ENCODE measurements around the gene OOEP. TPM values are rescaled to one million over a fixed set of nuclear protein-coding genes. Genes with fewer than 3 reads are reported as not detected.
A peak's percentile ranks its signal among the peaks of the same experiment; 100 is the strongest.

OOEP gene
- total RNA-seq, 1 donor from 2014 or later: not detected

- H3K36me3 Mint-ChIP-seq: no peaks in the 10 kb centered on the region
- Histone ChIP-seq H3K27me3 (no peaks in the 10 kb centered on the region), H3K27ac (no peak within 1 kb of the TSS), H3K4me2 (no peak within 1 kb of the TSS), H3K36me3 (no peaks in the 10 kb centered on the region), H3F3A (ENCODE audit: low read depth) (no peaks in the 10 kb centered on the region), H3K79me2 (ENCODE audit: low read depth) (no peaks in the 10 kb centered on the region), H4K20me1 (ENCODE audit: low read depth) (no peaks in the 10 kb centered on the region), H3K4me3 (no peak within 1 kb of the TSS), H3K4me1 (no peaks in the 10 kb centered on the region), H2AFZ (replicated peaks) (no peak within 1 kb of the TSS), H3K9me3 (ENCODE audit: low read depth) (no peaks in the 10 kb centered on the region), H3K9ac (no peak within 1 kb of the TSS)
- H3K27ac Mint-ChIP-seq: no peak within 1 kb of the TSS
- no peak for DNase-seq (ENCODE audit: low spot score)
- no peak within 1 kb of the TSS for H3K4me3 Mint-ChIP-seq
- no peaks in the 10 kb centered on the region for H3K9me3 Mint-ChIP-seq
- H3K27me3 Mint-ChIP-seq (ENCODE audit: insufficient read depth, low read depth): peaks cover 6% of the 10 kb centered on the region
- TF ChIP-seq EZH2 (IDR thresholded peaks at IDR 0.05): no peak
- TF ChIP-seq EZH2phosphoT487 (IDR thresholded peaks at IDR 0.05): no peak
- TF ChIP-seq, protein P1, sequence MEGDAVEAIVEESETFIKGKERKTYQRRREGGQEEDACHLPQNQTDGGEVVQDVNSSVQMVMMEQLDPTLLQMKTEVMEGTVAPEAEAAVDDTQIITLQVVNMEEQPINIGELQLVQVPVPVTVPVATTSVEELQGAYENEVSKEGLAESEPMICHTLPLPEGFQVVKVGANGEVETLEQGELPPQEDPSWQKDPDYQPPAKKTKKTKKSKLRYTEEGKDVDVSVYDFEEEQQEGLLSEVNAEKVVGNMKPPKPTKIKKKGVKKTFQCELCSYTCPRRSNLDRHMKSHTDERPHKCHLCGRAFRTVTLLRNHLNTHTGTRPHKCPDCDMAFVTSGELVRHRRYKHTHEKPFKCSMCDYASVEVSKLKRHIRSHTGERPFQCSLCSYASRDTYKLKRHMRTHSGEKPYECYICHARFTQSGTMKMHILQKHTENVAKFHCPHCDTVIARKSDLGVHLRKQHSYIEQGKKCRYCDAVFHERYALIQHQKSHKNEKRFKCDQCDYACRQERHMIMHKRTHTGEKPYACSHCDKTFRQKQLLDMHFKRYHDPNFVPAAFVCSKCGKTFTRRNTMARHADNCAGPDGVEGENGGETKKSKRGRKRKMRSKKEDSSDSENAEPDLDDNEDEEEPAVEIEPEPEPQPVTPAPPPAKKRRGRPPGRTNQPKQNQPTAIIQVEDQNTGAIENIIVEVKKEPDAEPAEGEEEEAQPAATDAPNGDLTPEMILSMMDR (IDR thresholded peaks at IDR 0.05): no peak
- H3K4me1 Mint-ChIP-seq: no peaks in the 10 kb centered on the region
Measured at GRCh38 chr6:73362358-73362757, 7.3 kb downstream of the OOEP start, which contains the start of gene KHDC3L. TSS of gene KHDC3L (plus strand) at chr6:73362658. CDS start at chr6:73362730, 72 bp downstream.

DNA sequence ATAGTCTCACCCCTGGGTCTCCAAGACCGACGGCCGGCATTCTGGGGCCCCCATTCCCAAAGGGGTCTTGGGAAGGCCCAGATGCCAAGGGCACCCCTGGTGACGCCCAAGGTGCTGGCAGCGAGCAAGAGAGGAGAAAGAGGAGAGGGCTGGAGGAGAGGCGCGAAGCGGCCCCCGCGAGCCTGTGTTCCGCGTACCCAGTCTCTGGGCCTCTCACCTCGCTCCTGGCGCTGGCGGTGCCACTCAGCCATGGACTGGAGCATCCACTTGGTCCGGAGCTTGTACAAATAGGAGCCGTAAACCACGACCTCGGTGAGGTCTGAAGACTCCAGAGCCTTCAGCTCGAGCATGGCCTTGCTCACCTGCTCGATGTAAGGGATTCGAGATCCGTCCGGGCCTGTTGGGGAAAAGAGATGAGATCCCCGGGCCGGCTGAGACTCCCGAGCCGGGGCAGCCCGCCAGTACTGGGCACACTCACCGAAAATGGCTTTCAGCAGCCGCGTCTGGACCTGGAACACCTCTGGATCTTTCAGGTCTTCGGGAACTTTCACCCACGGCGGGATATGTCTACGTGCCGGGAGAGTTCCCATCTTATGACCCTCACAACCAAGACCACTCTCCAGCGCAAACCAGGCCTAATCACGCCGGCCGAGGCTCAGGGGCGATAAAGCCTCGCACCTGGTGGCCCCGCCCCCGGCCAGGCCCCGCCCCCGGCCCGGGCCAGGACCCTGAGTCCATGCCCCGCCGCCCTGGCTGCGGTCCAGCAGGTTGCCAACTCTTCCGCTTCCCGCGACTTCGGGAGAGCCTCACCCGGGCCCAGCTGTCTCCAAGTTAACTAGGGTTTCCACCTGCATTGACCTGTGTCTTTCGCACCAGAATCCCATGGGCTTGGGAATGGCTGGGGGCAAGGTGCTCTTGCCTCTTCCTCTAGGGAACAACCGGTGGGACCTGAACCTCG is 15.8 kb downstream of the OOEP start, which contains the start of gene DPPA5:
Gene DPPA5 (minus strand): TSS at position 641 of the 958 bp plus-strand sequence. CDS start 51 bp downstream, at position 590.
- no peaks in the 10 kb centered on the region for H3F3A ChIP-seq (ENCODE audit: low read depth)
- H3K27me3 ChIP-seq: peaks cover 5% of the 10 kb centered on the region
- H3K27me3 Mint-ChIP-seq (ENCODE audit: insufficient read depth, low read depth): peaks cover 2% of the 10 kb centered on the region
- no peaks in the 10 kb centered on the region for H3K36me3 Mint-ChIP-seq
- H4K20me1 ChIP-seq (ENCODE audit: low read depth): no peaks in the 10 kb centered on the region
- no peaks in the 10 kb centered on the region for H3K36me3 ChIP-seq
- no peak within 1 kb of the TSS for H3K4me3 ChIP-seq
- H3K27ac Mint-ChIP-seq: no peak within 1 kb of the TSS
- no peaks in the 10 kb centered on the region for H3K9me3 ChIP-seq (ENCODE audit: low read depth)
- H3K9ac ChIP-seq: no peak within 1 kb of the TSS
- no peaks in the 10 kb centered on the region for H3K9me3 Mint-ChIP-seq
- H3K4me1 Mint-ChIP-seq: peaks cover 2% of the 10 kb centered on the region
- no peak within 1 kb of the TSS for H3K4me3 Mint-ChIP-seq
- no peak for DNase-seq (ENCODE audit: low spot score)
- no peaks in the 10 kb centered on the region for H3K79me2 ChIP-seq (ENCODE audit: low read depth)
- TF ChIP-seq, protein P1 (IDR thresholded peaks at IDR 0.05): no peak
- TF ChIP-seq EZH2 (IDR thresholded peaks at IDR 0.05): no peak
- TF ChIP-seq EZH2phosphoT487 (IDR thresholded peaks at IDR 0.05): no peak
- no peak within 1 kb of the TSS for H2AFZ ChIP-seq (replicated peaks)
- peaks cover 8% of the 10 kb centered on the region for H3K4me1 ChIP-seq
- no peak within 1 kb of the TSS for H3K27ac ChIP-seq
- H3K4me2 ChIP-seq: no peak within 1 kb of the TSS

GRCh38 chr6:73349311-73349710 is 20.4 kb downstream of the OOEP start:
- peak overlapping the region; percentile 16 for H3K4me2 ChIP-seq
- no peak for TF ChIP-seq EZH2phosphoT487 (IDR thresholded peaks at IDR 0.05)
- no peaks in the 10 kb centered on the region for H4K20me1 ChIP-seq (ENCODE audit: low read depth)
- Mint-ChIP-seq H3K36me3 (no peaks in the 10 kb centered on the region), H3K4me1 (peaks cover 2% of the 10 kb centered on the region), H3K27ac (no peak overlapping the region), H3K27me3 (ENCODE audit: insufficient read depth, low read depth) (peaks cover 2% of the 10 kb centered on the region), H3K4me3 (no peak overlapping the region), H3K9me3 (no peaks in the 10 kb centered on the region)
- peaks cover 8% of the 10 kb centered on the region for H3K4me1 ChIP-seq
- no peak overlapping the region for H2AFZ ChIP-seq (replicated peaks)
- H3K9ac ChIP-seq: no peak overlapping the region
- no peaks in the 10 kb centered on the region for H3K9me3 ChIP-seq (ENCODE audit: low read depth)
- H3F3A ChIP-seq (ENCODE audit: low read depth): no peaks in the 10 kb centered on the region
- no peaks in the 10 kb centered on the region for H3K79me2 ChIP-seq (ENCODE audit: low read depth)
- DNase-seq (ENCODE audit: low spot score): peak; percentile 9
- no peaks in the 10 kb centered on the region for H3K36me3 ChIP-seq
- H3K4me3 ChIP-seq: no peak overlapping the region
- H3K27ac ChIP-seq: no peak overlapping the region
- peaks cover 5% of the 10 kb centered on the region for H3K27me3 ChIP-seq
